Effector memory CD8-positive, alpha-beta T cell (primary cell): Measurements from ENCODE around the gene BHLHA15.

ENCODE experiments used
- ATAC-seq: fragments of 150-1000 bp; cut with Tn5 transposase; replicated peaks from 2 replicates; pipeline ENCODE4 v1.10.0; 2021; ENCODE audit warnings: mild to moderate bottlenecking, moderate library complexity
- DNase-seq, 3 experiments: peaks; one replicate each; pipeline ENCODE4 v3.0.0; 2021
- H3K27ac Mint-ChIP-seq, 2 donors: one replicate each; pipeline ENCODE4 v1.8.0; 2022; ENCODE audit warnings: mild to moderate bottlenecking in 2 of 2, mixed read lengths in 2 of 2, moderate library complexity in 2 of 2
- H3K27me3 Mint-ChIP-seq, 2 donors: one replicate each; pipeline ENCODE4 v1.8.0; 2022; ENCODE audit warnings: mixed read lengths in 2 of 2
- H3K36me3 Mint-ChIP-seq: one replicate; pipeline ENCODE4 v1.8.0; 2022; ENCODE audit warnings: mild to moderate bottlenecking, moderate library complexity, mixed read lengths; ENCODE audit not compliant: insufficient read depth
- H3K4me1 Mint-ChIP-seq, 2 donors: one replicate each; pipeline ENCODE4 v1.8.0; 2022; ENCODE audit warnings: low read depth in 2 of 2, mixed read lengths in 2 of 2
- H3K4me3 Mint-ChIP-seq, 2 donors: one replicate each; pipeline ENCODE4 v1.8.0; 2022; ENCODE audit warnings: mild to moderate bottlenecking in 2 of 2, mixed read lengths in 2 of 2, moderate library complexity in 2 of 2
- H3K9me3 Mint-ChIP-seq, 2 donors: one replicate each; pipeline ENCODE4 v1.8.0; 2022; ENCODE audit warnings: mixed read lengths in 2 of 2

BHLHA15 gene

GRCh38 chr7:98175260-98175940 is 35.8 kb upstream of the BHLHA15 start:
- Mint-ChIP-seq H3K27ac (no peak overlapping the region), H3K4me1 (no peaks in the 10 kb centered on the region), H3K27me3 (no peaks in the 10 kb centered on the region), H3K4me3 (no peak overlapping the region), H3K9me3 (no peaks in the 10 kb centered on the region), H3K36me3 (peaks cover 21% of the 10 kb centered on the region)
- DNase-seq (no peak), ATAC-seq (no peak)

GRCh38 chr7:98177553-98177952 is 33.7 kb upstream of the BHLHA15 start:
- Mint-ChIP-seq H3K9me3 (no peaks in the 10 kb centered on the region), H3K27ac (no peak overlapping the region), H3K4me3 (no peak overlapping the region), H3K4me1 (no peaks in the 10 kb centered on the region), H3K36me3 (peaks cover 14% of the 10 kb centered on the region), H3K27me3 (no peaks in the 10 kb centered on the region)
- DNase-seq, result no peak
- ATAC-seq, result no peak

- H3K27ac Mint-ChIP-seq, result no peak overlapping the region
- ATAC-seq, result no peak
- no peak for DNase-seq
These were observed 32.9 kb upstream of the BHLHA15 start for GRCh38 chr7:98178321-98178720.

GRCh38 chr7:98178762-98179490 is 32.3 kb upstream of the BHLHA15 start:
- ATAC-seq (no peak), DNase-seq (no peak)
- H3K36me3 Mint-ChIP-seq, result peaks cover 14% of the 10 kb centered on the region
- no peak overlapping the region for H3K4me3 Mint-ChIP-seq
- no peaks in the 10 kb centered on the region for H3K9me3 Mint-ChIP-seq
- H3K27me3 Mint-ChIP-seq, result no peaks in the 10 kb centered on the region
- no peak overlapping the region for H3K27ac Mint-ChIP-seq
- H3K4me1 Mint-ChIP-seq, result no peaks in the 10 kb centered on the region

More at GRCh38 chr7:98178321-98178720, 32.9 kb upstream of the BHLHA15 start:
- H3K4me3 Mint-ChIP-seq, result no peak overlapping the region
- H3K36me3 Mint-ChIP-seq, result peaks cover 14% of the 10 kb centered on the region
- no peaks in the 10 kb centered on the region for H3K9me3 Mint-ChIP-seq
- H3K27me3 Mint-ChIP-seq, result no peaks in the 10 kb centered on the region
- H3K4me1 Mint-ChIP-seq, result no peaks in the 10 kb centered on the region

- ATAC-seq (no peak), DNase-seq (no peak)
- no peaks in the 10 kb centered on the region for H3K4me1 Mint-ChIP-seq
- peaks cover 14% of the 10 kb centered on the region for H3K36me3 Mint-ChIP-seq
- no peaks in the 10 kb centered on the region for H3K9me3 Mint-ChIP-seq
- H3K4me3 Mint-ChIP-seq, result no peak overlapping the region
- peak overlapping the region in 1 of 2 donors; percentile 22 for H3K27ac Mint-ChIP-seq
- no peaks in the 10 kb centered on the region for H3K27me3 Mint-ChIP-seq
These were observed 30.5 kb upstream of the BHLHA15 start for GRCh38 chr7:98180751-98181150.

GRCh38 chr7:98185101-98185500 is 26.1 kb upstream of the BHLHA15 start:
- Mint-ChIP-seq H3K4me3 (no peak overlapping the region), H3K9me3 (no peaks in the 10 kb centered on the region), H3K36me3 (peaks cover 6% of the 10 kb centered on the region), H3K4me1 (peaks cover 4 to 6% of the 10 kb centered on the region in 2 donors), H3K27ac (no peak overlapping the region), H3K27me3 (no peaks in the 10 kb centered on the region)
- no peak for ATAC-seq
- DNase-seq, result no peak

GRCh38 chr7:98186452-98187137 is 24.6 kb upstream of the BHLHA15 start:
- H3K36me3 Mint-ChIP-seq, result peaks cover 19% of the 10 kb centered on the region
- no peak overlapping the region for H3K27ac Mint-ChIP-seq
- ATAC-seq (no peak), DNase-seq (no peak)
- H3K9me3 Mint-ChIP-seq, result no peaks in the 10 kb centered on the region
- peaks cover 4 to 6% of the 10 kb centered on the region in 2 donors for H3K4me1 Mint-ChIP-seq
- no peak overlapping the region for H3K4me3 Mint-ChIP-seq
- no peaks in the 10 kb centered on the region for H3K27me3 Mint-ChIP-seq

- Mint-ChIP-seq H3K36me3 (peaks cover 24% of the 10 kb centered on the region), H3K27me3 (no peaks in the 10 kb centered on the region), H3K4me1 (peaks cover 4 to 6% of the 10 kb centered on the region in 2 donors), H3K4me3 (no peak overlapping the region), H3K9me3 (no peaks in the 10 kb centered on the region), H3K27ac (no peak overlapping the region)
- DNase-seq, result no peak
- ATAC-seq, result no peak
These were observed 24.1 kb upstream of the BHLHA15 start for GRCh38 chr7:98187138-98187502.

GRCh38 chr7:98189559-98189958 is 21.7 kb upstream of the BHLHA15 start:
- Mint-ChIP-seq H3K4me1 (peaks cover 4 to 6% of the 10 kb centered on the region in 2 donors), H3K36me3 (peaks cover 31% of the 10 kb centered on the region)
- ATAC-seq, result peak; percentile 57

GRCh38 chr7:98191668-98192431 is 19.4 kb upstream of the BHLHA15 start:
- no peak for ATAC-seq
- peaks cover 41% of the 10 kb centered on the region for H3K36me3 Mint-ChIP-seq

More at GRCh38 chr7:98189559-98189958, 21.7 kb upstream of the BHLHA15 start:
- no peak for DNase-seq
- Mint-ChIP-seq H3K27ac (no peak overlapping the region), H3K27me3 (no peaks in the 10 kb centered on the region), H3K4me3 (peak overlapping the region in 1 of 2 donors; percentile 4), H3K9me3 (no peaks in the 10 kb centered on the region)

GRCh38 chr7:98192781-98193457 is 18.3 kb upstream of the BHLHA15 start:
- no peak overlapping the region for H3K27ac Mint-ChIP-seq
- no peak for ATAC-seq
- H3K4me3 Mint-ChIP-seq, result no peak overlapping the region
- H3K36me3 Mint-ChIP-seq, result peaks cover 41% of the 10 kb centered on the region
- no peaks in the 10 kb centered on the region for H3K9me3 Mint-ChIP-seq
- no peaks in the 10 kb centered on the region for H3K27me3 Mint-ChIP-seq
- H3K4me1 Mint-ChIP-seq, result peaks cover 4 to 6% of the 10 kb centered on the region in 2 donors
- no peak for DNase-seq

More at GRCh38 chr7:98191668-98192431, 19.4 kb upstream of the BHLHA15 start:
- Mint-ChIP-seq H3K4me3 (no peak overlapping the region), H3K27me3 (no peaks in the 10 kb centered on the region), H3K27ac (no peak overlapping the region), H3K4me1 (peaks cover 4 to 6% of the 10 kb centered on the region in 2 donors), H3K9me3 (no peaks in the 10 kb centered on the region)
- no peak for DNase-seq

- Mint-ChIP-seq H3K4me3 (no peak overlapping the region), H3K9me3 (no peaks in the 10 kb centered on the region), H3K4me1 (peaks cover 4 to 6% of the 10 kb centered on the region in 2 donors), H3K27me3 (no peaks in the 10 kb centered on the region), H3K36me3 (peaks cover 44% of the 10 kb centered on the region), H3K27ac (no peak overlapping the region)
- DNase-seq, result no peak
- ATAC-seq, result no peak
These were observed 17.6 kb upstream of the BHLHA15 start for GRCh38 chr7:98193474-98194180.
